Dermis microvascular lymphatic vessel endothelial cell (primary cell): ENCODE data around the gene PIGU. TPM values are rescaled to one million over a fixed set of nuclear protein-coding genes. Genes with fewer than 3 reads are reported as not detected.
A peak's percentile ranks its signal among the peaks of the same experiment; 100 is the strongest.
"Not testable (repeated sequence)": the region's sequence is repeated elsewhere in the genome, so short reads cannot be mapped to it uniquely, and the experiment has no call there.

Experiments
- DNase-seq, 2 donors: peaks; one replicate each; pipeline versions ENCODE4 v3.0.0 to v3.0.0-alpha.2; 2010; ENCODE audit warnings: low read depth in 2 of 2
- total RNA-seq: library from RNA; depleted of rRNA; stranded (reverse); fragments of >200 nt; gene quantifications from 2 replicates; pipeline ENCODE4 v1.2.1, GENCODE V29; 2014

Gene PIGU
- total RNA-seq = 3.9 and 5.9 TPM in 2 replicates

GRCh38 chr20:34676642-34677373 is at the start of gene PIGU:
TSS of gene PIGU (minus strand) at chr20:34677092. CDS start at chr20:34677085, 7 bp downstream.
- peak; percentile 88 to 96 for DNase-seq

GRCh38 chr20:34724172-34724571 is 47.3 kb upstream of the PIGU start:
- no peak for DNase-seq

GRCh38 chr20:34722560-34722959 is 45.7 kb upstream of the PIGU start:
- not testable (repeated sequence) for DNase-seq

- no peak for DNase-seq
Measured at GRCh38 chr20:34720266-34720665, 43.4 kb upstream of the PIGU start.

GRCh38 chr20:34719242-34720017 is 42.5 kb upstream of the PIGU start:
- DNase-seq = not testable (repeated sequence)

- no peak for DNase-seq
Measured at GRCh38 chr20:34717230-34718095, 40.6 kb upstream of the PIGU start.

GRCh38 chr20:34716921-34717229 is 40.0 kb upstream of the PIGU start:
- DNase-seq = no peak

- no peak for DNase-seq
Measured at GRCh38 chr20:34715384-34715783, 38.5 kb upstream of the PIGU start.

- not testable (repeated sequence) for DNase-seq
Measured at GRCh38 chr20:34713944-34714515, 37.1 kb upstream of the PIGU start.

GRCh38 chr20:34713194-34713943 is 36.5 kb upstream of the PIGU start:
- DNase-seq = peak in 1 of 2 donors; percentile 97

GRCh38 chr20:34712525-34713192 is 35.8 kb upstream of the PIGU start:
- DNase-seq = no peak

GRCh38 chr20:34711813-34712430 is 35.0 kb upstream of the PIGU start:
- no peak for DNase-seq

- DNase-seq = no peak
Measured at GRCh38 chr20:34710861-34711574, 34.1 kb upstream of the PIGU start.

- DNase-seq = no peak
Measured at GRCh38 chr20:34710568-34710839, 33.6 kb upstream of the PIGU start.

GRCh38 chr20:34709831-34710567 is 33.1 kb upstream of the PIGU start:
- DNase-seq = peak in 1 of 2 donors; percentile 69

- DNase-seq = peak in 1 of 2 donors; percentile 72
Measured at GRCh38 chr20:34709044-34709830, 32.3 kb upstream of the PIGU start.

GRCh38 chr20:34708621-34709043 is 31.7 kb upstream of the PIGU start:
- peak in 1 of 2 donors; percentile 63 for DNase-seq
